Measurements from ENCODE around the gene IQCF2.

DNA sequence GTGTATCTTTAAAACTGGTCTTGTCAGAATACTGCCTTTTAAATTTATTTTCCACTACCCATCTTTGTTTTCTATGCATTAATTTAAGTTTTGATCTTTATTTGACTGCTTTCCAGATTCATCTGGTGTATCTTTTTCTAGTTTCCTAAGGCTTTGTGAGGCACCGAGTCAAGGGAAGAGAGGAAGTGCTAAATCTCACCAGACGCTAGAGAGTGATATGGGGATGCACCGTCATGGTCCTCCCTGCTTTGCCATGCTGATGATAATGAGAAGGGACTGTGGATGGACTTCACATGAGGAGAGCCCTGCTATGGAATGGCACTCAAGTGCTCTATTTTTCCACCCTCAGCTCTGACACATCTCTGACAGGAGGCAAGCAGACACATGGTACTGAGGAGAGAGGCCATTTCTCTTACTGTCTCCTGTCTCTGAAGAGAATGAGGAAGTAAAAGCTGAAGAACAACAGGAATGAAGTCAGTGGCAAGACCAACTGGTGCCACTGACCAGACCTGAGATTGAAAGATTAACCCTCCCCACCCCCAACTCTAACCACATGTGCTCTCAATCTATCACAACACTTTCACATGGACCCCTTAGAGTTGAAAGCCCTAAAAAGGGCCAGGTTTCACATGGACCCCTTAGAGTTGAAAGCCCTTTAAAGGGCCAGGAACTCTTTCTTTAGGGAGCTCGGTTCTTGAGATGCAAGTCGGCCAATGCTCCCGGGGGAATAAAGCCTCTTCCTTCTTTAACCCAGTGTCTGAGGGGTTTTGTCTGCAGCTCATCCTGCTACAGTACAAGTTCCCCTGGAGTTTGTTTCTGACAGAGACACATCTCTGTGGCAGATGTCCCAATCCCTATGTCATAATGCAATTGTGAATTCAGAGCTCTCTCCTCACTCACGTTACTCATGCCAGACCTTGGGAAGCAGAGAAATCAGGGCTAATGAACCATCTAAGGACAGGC lies at the start of gene IQCF2:
- TF ChIP-seq, protein P1, sequence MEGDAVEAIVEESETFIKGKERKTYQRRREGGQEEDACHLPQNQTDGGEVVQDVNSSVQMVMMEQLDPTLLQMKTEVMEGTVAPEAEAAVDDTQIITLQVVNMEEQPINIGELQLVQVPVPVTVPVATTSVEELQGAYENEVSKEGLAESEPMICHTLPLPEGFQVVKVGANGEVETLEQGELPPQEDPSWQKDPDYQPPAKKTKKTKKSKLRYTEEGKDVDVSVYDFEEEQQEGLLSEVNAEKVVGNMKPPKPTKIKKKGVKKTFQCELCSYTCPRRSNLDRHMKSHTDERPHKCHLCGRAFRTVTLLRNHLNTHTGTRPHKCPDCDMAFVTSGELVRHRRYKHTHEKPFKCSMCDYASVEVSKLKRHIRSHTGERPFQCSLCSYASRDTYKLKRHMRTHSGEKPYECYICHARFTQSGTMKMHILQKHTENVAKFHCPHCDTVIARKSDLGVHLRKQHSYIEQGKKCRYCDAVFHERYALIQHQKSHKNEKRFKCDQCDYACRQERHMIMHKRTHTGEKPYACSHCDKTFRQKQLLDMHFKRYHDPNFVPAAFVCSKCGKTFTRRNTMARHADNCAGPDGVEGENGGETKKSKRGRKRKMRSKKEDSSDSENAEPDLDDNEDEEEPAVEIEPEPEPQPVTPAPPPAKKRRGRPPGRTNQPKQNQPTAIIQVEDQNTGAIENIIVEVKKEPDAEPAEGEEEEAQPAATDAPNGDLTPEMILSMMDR (IDR thresholded peaks at IDR 0.05): no peak
- no peak for TF ChIP-seq ZFX (IDR thresholded peaks at IDR 0.05; ENCODE audit: borderline replicate concordance)

All from 22Rv1 (cell line).